HG03378 (cell line): ENCODE measurements around the gene ZNF710.

Experiments
- ATAC-seq: cut with Tn5 transposase; IDR thresholded peaks from one replicate; pipeline ENCODE4 v1.9.1; 2021; ENCODE audit warnings: mild to moderate bottlenecking, moderate library complexity; ENCODE audit not compliant: unreplicated experiment

The ZNF710 gene

GRCh38 chr15:90075420-90076289 is 74.5 kb downstream of the ZNF710 start:
- ATAC-seq = no peak

- ATAC-seq = no peak
Measured at GRCh38 chr15:90076716-90077115, 75.6 kb downstream of the ZNF710 start.

GRCh38 chr15:90078965-90079364 is 77.8 kb downstream of the ZNF710 start:
- no peak for ATAC-seq

GRCh38 chr15:90079619-90080457 is 78.7 kb downstream of the ZNF710 start:
- ATAC-seq = no peak

- ATAC-seq = no peak
Measured at GRCh38 chr15:90080458-90080755, 79.3 kb downstream of the ZNF710 start.

GRCh38 chr15:90080818-90081393 is 79.8 kb downstream of the ZNF710 start:
- ATAC-seq = no peak

GRCh38 chr15:90082140-90082715 is 81.1 kb downstream of the ZNF710 start:
- no peak for ATAC-seq

- ATAC-seq = no peak
Measured at GRCh38 chr15:90083419-90083818, 82.3 kb downstream of the ZNF710 start.

GRCh38 chr15:90083954-90084607 is 83.0 kb downstream of the ZNF710 start:
- ATAC-seq = no peak

GRCh38 chr15:90084876-90085423 is 83.8 kb downstream of the ZNF710 start:
- no peak for ATAC-seq

- ATAC-seq = no peak
Measured at GRCh38 chr15:90085565-90085964, 84.4 kb downstream of the ZNF710 start.

- no peak for ATAC-seq
Measured at GRCh38 chr15:90086868-90087268, 85.7 kb downstream of the ZNF710 start.

- no peak for ATAC-seq
Measured at GRCh38 chr15:90087454-90088154, 86.5 kb downstream of the ZNF710 start.

GRCh38 chr15:90090226-90090848 is 89.2 kb downstream of the ZNF710 start:
- no peak for ATAC-seq

- ATAC-seq = no peak
Measured at GRCh38 chr15:90091156-90091931, 90.2 kb downstream of the ZNF710 start.

GRCh38 chr15:90095521-90095959 is 94.4 kb downstream of the ZNF710 start:
- no peak for ATAC-seq

GRCh38 chr15:90097475-90097874 is 96.4 kb downstream of the ZNF710 start:
- ATAC-seq = peak; percentile 76

GRCh38 chr15:90099072-90099867 is 98.1 kb downstream of the ZNF710 start:
- ATAC-seq = no peak
